ENCODE data around the gene DLG2.

GRCh38 chr11:83697518-83697917 lies 1929.6 kb downstream of the DLG2 start:
- TF ChIP-seq POLR2AphosphoS5 (IDR thresholded peaks at IDR 0.05; ENCODE audit: low read depth, low read length) (no peak), TAF1 (IDR thresholded peaks at IDR 0.05; ENCODE audit: low read depth, low read length) (no peak)

Measured in GM12891 (cell line).